ENCODE results near the gene MTLN.
"Not testable (repeated sequence)": the region's sequence is repeated elsewhere in the genome, so short reads cannot be mapped to it uniquely, and the experiment has no call there.

MTLN gene

GRCh38 chr2:110211938-110212858, at the start of gene MTLN:
Gene MTLN, minus strand, starts transcription at chr2:110212547. Its CDS starts 22 bp downstream, at chr2:110212525.
- FAIRE-seq = no peak

GRCh38 chr2:110261910-110262309, 49.6 kb upstream of the MTLN start:
- FAIRE-seq = not testable (repeated sequence)

- not testable (repeated sequence) for FAIRE-seq
Measured at GRCh38 chr2:110248081-110248795, 35.9 kb upstream of the MTLN start.

GRCh38 chr2:110245488-110246435, 33.4 kb upstream of the MTLN start:
- not testable (repeated sequence) for FAIRE-seq

GRCh38 chr2:110243283-110243682, 30.9 kb upstream of the MTLN start:
- FAIRE-seq = not testable (repeated sequence)

GRCh38 chr2:110234514-110234913, 22.2 kb upstream of the MTLN start:
- FAIRE-seq = not testable (repeated sequence)

GRCh38 chr2:110229886-110230285, 17.5 kb upstream of the MTLN start:
- FAIRE-seq = not testable (repeated sequence)

- not testable (repeated sequence) for FAIRE-seq
Measured at GRCh38 chr2:110222626-110223025, 10.3 kb upstream of the MTLN start.

- FAIRE-seq = no peak
Measured at GRCh38 chr2:110221938-110222337, 9.6 kb upstream of the MTLN start.

- FAIRE-seq = no peak
Measured at GRCh38 chr2:110220190-110220564, 7.8 kb upstream of the MTLN start.

GRCh38 chr2:110219496-110220189, 7.3 kb upstream of the MTLN start:
- no peak for FAIRE-seq

- not testable (repeated sequence) for FAIRE-seq
Measured at GRCh38 chr2:110218889-110219288, 6.5 kb upstream of the MTLN start.

- no peak for FAIRE-seq
Measured at GRCh38 chr2:110216803-110217202, 4.5 kb upstream of the MTLN start.

GRCh38 chr2:110216199-110216598, 3.9 kb upstream of the MTLN start:
- FAIRE-seq = no peak

- FAIRE-seq = no peak
Measured at GRCh38 chr2:110215566-110216158, 3.3 kb upstream of the MTLN start.

GRCh38 chr2:110215091-110215490, 2.7 kb upstream of the MTLN start:
- FAIRE-seq = no peak

- FAIRE-seq = not testable (repeated sequence)
Measured at GRCh38 chr2:110213522-110213921, 1.2 kb upstream of the MTLN start.

- no peak for FAIRE-seq
Measured at GRCh38 chr2:110205660-110206455, 6.5 kb downstream of the MTLN start.

GRCh38 chr2:110204408-110205385, 7.7 kb downstream of the MTLN start, which contains the start of gene NPHP1:
Gene NPHP1, minus strand, starts transcription at chr2:110205013. Its CDS starts 45 bp downstream, at chr2:110204968.
- no peak for FAIRE-seq

Data from colon (tissue), 2 donors.